A549 (cell line): Measurements from ENCODE around the gene ATP11A. TPM values are rescaled to one million over a fixed set of nuclear protein-coding genes. Genes with fewer than 3 reads are reported as not detected.

Source experiments
- ATAC-seq, 2 experiments: fragments of 200-7000 bp in 1 of 2; fragments of >200 bp in 1 of 2; cut with Nextera tagmentation in 1 of 2; cut with Tn5 transposase in 1 of 2; 3 replicates each; pipeline versions ENCODE4 v1.8.0 to v1.9.1; 2018 to 2020; ENCODE audit warnings: mild to moderate bottlenecking in 1 of 2, moderate library complexity in 1 of 2
- CTCF ChIA-PET: fragments of 300-600 bp; sonication (Branson Sonifier 250); formaldehyde crosslinking; extraction: SDS; loops from one replicate; lab custom pipeline; 2021; ENCODE audit warnings: antibody characterized with exemption, inconsistent platforms; lab: Yijun Ruan, JAX
- POLR2A ChIA-PET: fragments of 350-600 bp; formaldehyde crosslinking; extraction: SDS; loops from one replicate; lab custom pipeline; 2021; ENCODE audit warnings: antibody characterized with exemption, inconsistent platforms; lab: Yijun Ruan, JAX
- DNase-seq, 2 experiments: peaks; one replicate each; pipeline versions ENCODE4 v3.0.0 to v3.0.0-alpha.2; 2011 to 2016; ENCODE audit warnings: low read depth in 1 of 2, low spot score in 1 of 2
- FAIRE-seq: peaks from 2 replicates; lab custom pipeline; 2011; peaks lifted over from hg19 to GRCh38; lab: Jason Lieb, UNC
- H3K27ac ChIP-seq, 2 experiments: fragments of >200 bp; sonication (Bioruptor Twin); formaldehyde crosslinking; 3 replicates each; pipeline ENCODE4 v1.5.1; 2016 to 2017
- H3K4me1 ChIP-seq: fragments of >200 bp; sonication (Bioruptor Twin); formaldehyde crosslinking; 3 replicates; pipeline ENCODE4 v1.6.1; 2016
- H3K4me2 ChIP-seq: fragments of >200 bp; sonication (Bioruptor Twin); formaldehyde crosslinking; 3 replicates; pipeline ENCODE4 v1.6.1; 2016
- H3K4me3 ChIP-seq: fragments of >200 bp; sonication (Bioruptor Twin); formaldehyde crosslinking; 3 replicates; pipeline ENCODE4 v1.5.1; 2016
- H3K9me3 ChIP-seq: fragments of >200 bp; sonication (Bioruptor Twin); formaldehyde crosslinking; 3 replicates; pipeline ENCODE4 v1.6.1; 2016
- BCL3 ChIP-seq: fragments of >200 bp; sonication (Bioruptor Twin); formaldehyde crosslinking; IDR thresholded peaks from 3 replicates; pipeline ENCODE4 v1.6.1; 2016
- BHLHE40 ChIP-seq: IDR thresholded peaks from 2 replicates; pipeline ENCODE4 v1.6.1; 2012; ENCODE audit warnings: low read depth, low read length, inconsistent platforms
- CHD4 ChIP-seq: fragments of 200-600 bp; sonication (generic); IDR thresholded peaks from 2 replicates; pipeline ENCODE4 v1.6.1; 2016; ENCODE audit warnings: antibody characterized with exemption, mild to moderate bottlenecking, borderline replicate concordance
- EHMT2 ChIP-seq: fragments of 200-600 bp; sonication (generic); IDR thresholded peaks from 2 replicates; pipeline ENCODE4 v1.6.1; 2016; ENCODE audit warnings: antibody characterized with exemption, low read depth, mild to moderate bottlenecking, moderate library complexity
- EP300 ChIP-seq, 2 experiments: fragments of >200 bp; sonication (Bioruptor Twin); formaldehyde crosslinking; IDR thresholded peaks; 2 replicates in 1 of 2; 3 replicates in 1 of 2; pipeline ENCODE4 v1.6.1; 2016 to 2017
- ESRRA ChIP-seq: fragments of 150-350 bp; IDR thresholded peaks from 2 replicates; pipeline ENCODE4 v1.6.1; 2014; ENCODE audit warnings: mild to moderate bottlenecking, low read length, borderline replicate concordance
- FOXS1 ChIP-seq: fragments of 250-450 bp; sonication (Bioruptor Pico); IDR thresholded peaks from 2 replicates; pipeline ENCODE4 v1.5.0; 2020; ENCODE audit warnings: mild to moderate bottlenecking, moderate library complexity
- HDAC2 ChIP-seq: fragments of 200-600 bp; sonication (generic); IDR thresholded peaks from 2 replicates; pipeline ENCODE4 v1.6.1; 2016
- HOXB13 ChIP-seq: fragments of 250-450 bp; sonication (Bioruptor Pico); IDR thresholded peaks from 2 replicates; pipeline ENCODE4 v1.5.0; 2020; ENCODE audit warnings: low read depth, mild to moderate bottlenecking, moderate library complexity
- JUN ChIP-seq, 2 experiments: fragments of >200 bp; sonication (Bioruptor Twin); formaldehyde crosslinking; IDR thresholded peaks; 2 replicates in 1 of 2; 3 replicates in 1 of 2; pipeline ENCODE4 v1.6.1; 2016 to 2017
- KDM5A ChIP-seq: fragments of 200-600 bp; sonication (generic); IDR thresholded peaks from 2 replicates; pipeline ENCODE4 v1.6.1; 2016; ENCODE audit warnings: antibody characterized with exemption, mild to moderate bottlenecking
- MYC ChIP-seq: IDR thresholded peaks from 2 replicates; pipeline ENCODE4 v1.6.1; 2012; ENCODE audit warnings: mild to moderate bottlenecking, inconsistent platforms, low read length, improper control_type of control experiment, borderline replicate concordance
- NFE2L2 ChIP-seq: fragments of 150-350 bp; conservative IDR thresholded peaks from 2 replicates; pipeline ENCODE4 v1.6.1; 2014; ENCODE audit warnings: low read length
- NPAS2 ChIP-seq: fragments of 250-450 bp; sonication (Bioruptor Pico); IDR thresholded peaks from 2 replicates; pipeline ENCODE4 v1.8.0; 2022; ENCODE audit warnings: mild to moderate bottlenecking, moderate library complexity, borderline replicate concordance
- POLR2A ChIP-seq: IDR thresholded peaks from 2 replicates; pipeline ENCODE4 v1.6.1; 2012; ENCODE audit warnings: mild to moderate bottlenecking, low read length
- RAD21 ChIP-seq, 2 experiments: fragments of >200 bp in 1 of 2; sonication (Bioruptor Twin) in 1 of 2; formaldehyde crosslinking in 1 of 2; IDR thresholded peaks in 1 of 2; conservative IDR thresholded peaks in 1 of 2; 2 replicates in 1 of 2; 3 replicates in 1 of 2; pipeline ENCODE4 v1.6.1; 2012 to 2018; ENCODE audit warnings: inconsistent platforms in 1 of 2
- RFX5 ChIP-seq: fragments of 450-650 bp; IDR thresholded peaks from 2 replicates; pipeline ENCODE4 v1.7.1; 2014; ENCODE audit warnings: antibody characterized with exemption, mild to moderate bottlenecking, moderate library complexity
- TP53 ChIP-seq: fragments of 250-450 bp; sonication (Bioruptor Pico); IDR thresholded peaks from 2 replicates; pipeline ENCODE4 v1.5.0; 2021; ENCODE audit warnings: mild to moderate bottlenecking, moderate library complexity
- ZFP36 ChIP-seq: fragments of 450-650 bp; IDR thresholded peaks from 2 replicates; pipeline ENCODE4 v1.6.1; 2014; ENCODE audit warnings: borderline replicate concordance; ENCODE audit not compliant: partially characterized antibody
- ZNF302 ChIP-seq: fragments of 250-450 bp; sonication (Bioruptor Pico); IDR thresholded peaks from 2 replicates; pipeline ENCODE4 v1.9.0; 2021; ENCODE audit warnings: inconsistent platforms, mild to moderate bottlenecking, moderate library complexity
- WGBS: methylation state at CpG from one replicate; pipeline ENCODE4 v1.1.6; 2017; ENCODE audit errors: missing lambda C conversion rate; 5-methylcytosine and 5-hydroxymethylcytosine counted together
- polyA plus RNA-seq, 4 experiments: library from polyadenylated mRNA; depleted of rRNA in 3 of 4; stranded (reverse); fragments of >200 nt; fragmentation: RNase III in 1 of 4; extraction: RNeasy Plus Mini Kit Qiagen cat#74134 plus additional on column Dnase treatment in 1 of 4; gene quantifications; 2 replicates in 3 of 4; 3 replicates in 1 of 4; pipeline ENCODE4 v1.2.3, GENCODE V29; 2011 to 2017
- TF ChIP-seq, protein P1 (sequence below): fragments of 200-600 bp; sonication (generic); IDR thresholded peaks from 2 replicates; pipeline ENCODE4 v1.6.1; 2016; ENCODE audit warnings: antibody characterized with exemption, mild to moderate bottlenecking, moderate library complexity
- TF ChIP-seq, protein P2 (sequence below): fragments of 450-650 bp; IDR thresholded peaks from 2 replicates; pipeline ENCODE4 v1.6.1; 2014; ENCODE audit warnings: antibody characterized with exemption

The ATP11A gene
- polyA plus RNA-seq, 2 of the 4 experiments (the other 2 are of a cell fraction), result 4.1 to 8.0 TPM

DNA sequence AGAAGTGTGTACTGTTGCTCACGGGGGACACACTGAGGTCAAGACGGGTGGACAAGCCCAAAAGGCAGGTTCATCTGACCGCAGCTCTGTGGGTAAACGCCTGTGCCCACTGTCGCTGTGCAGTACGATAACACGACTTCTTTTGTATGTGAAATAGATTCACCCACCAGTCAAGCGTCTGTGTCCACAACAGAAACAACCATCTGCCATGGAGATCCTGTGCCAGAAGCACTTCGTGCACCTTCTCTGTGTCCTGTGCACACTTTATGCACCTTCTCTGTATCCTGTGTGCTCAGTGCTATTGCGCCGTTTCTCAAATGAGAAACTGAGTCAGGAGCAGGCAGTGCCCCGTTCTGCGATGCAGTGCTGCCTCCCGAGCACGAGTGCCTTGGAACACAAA, 138.9 kb downstream of the ATP11A start:
- CTCF ChIA-PET, result interaction anchor here (1.5 kb wide), 1 partner anchor 9 kb away, joined by 7 read pairs; no protein-coding TSS in a partner anchor
- no peak for ATAC-seq
- Histone ChIP-seq H3K27ac (no peak overlapping the region), H3K4me2 (no peak overlapping the region)
- WGBS, result 96% methylated on average over 15 of the region's 15 CpGs
- no peak for TF ChIP-seq POLR2A
- TF ChIP-seq ZFP36, result no peak
- TF ChIP-seq, protein P1, sequence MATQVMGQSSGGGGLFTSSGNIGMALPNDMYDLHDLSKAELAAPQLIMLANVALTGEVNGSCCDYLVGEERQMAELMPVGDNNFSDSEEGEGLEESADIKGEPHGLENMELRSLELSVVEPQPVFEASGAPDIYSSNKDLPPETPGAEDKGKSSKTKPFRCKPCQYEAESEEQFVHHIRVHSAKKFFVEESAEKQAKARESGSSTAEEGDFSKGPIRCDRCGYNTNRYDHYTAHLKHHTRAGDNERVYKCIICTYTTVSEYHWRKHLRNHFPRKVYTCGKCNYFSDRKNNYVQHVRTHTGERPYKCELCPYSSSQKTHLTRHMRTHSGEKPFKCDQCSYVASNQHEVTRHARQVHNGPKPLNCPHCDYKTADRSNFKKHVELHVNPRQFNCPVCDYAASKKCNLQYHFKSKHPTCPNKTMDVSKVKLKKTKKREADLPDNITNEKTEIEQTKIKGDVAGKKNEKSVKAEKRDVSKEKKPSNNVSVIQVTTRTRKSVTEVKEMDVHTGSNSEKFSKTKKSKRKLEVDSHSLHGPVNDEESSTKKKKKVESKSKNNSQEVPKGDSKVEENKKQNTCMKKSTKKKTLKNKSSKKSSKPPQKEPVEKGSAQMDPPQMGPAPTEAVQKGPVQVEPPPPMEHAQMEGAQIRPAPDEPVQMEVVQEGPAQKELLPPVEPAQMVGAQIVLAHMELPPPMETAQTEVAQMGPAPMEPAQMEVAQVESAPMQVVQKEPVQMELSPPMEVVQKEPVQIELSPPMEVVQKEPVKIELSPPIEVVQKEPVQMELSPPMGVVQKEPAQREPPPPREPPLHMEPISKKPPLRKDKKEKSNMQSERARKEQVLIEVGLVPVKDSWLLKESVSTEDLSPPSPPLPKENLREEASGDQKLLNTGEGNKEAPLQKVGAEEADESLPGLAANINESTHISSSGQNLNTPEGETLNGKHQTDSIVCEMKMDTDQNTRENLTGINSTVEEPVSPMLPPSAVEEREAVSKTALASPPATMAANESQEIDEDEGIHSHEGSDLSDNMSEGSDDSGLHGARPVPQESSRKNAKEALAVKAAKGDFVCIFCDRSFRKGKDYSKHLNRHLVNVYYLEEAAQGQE, result no peak
- no peak for TF ChIP-seq ZNF302 (CRISPR knock-in tag)
- no peak for TF ChIP-seq RAD21 (conservative IDR thresholded peaks at IDR 0.05 in 1 of 2, IDR thresholded peaks at IDR 0.05 in 1 of 2)
- no peak for TF ChIP-seq KDM5A
- no peak for TF ChIP-seq EP300 (IDR thresholded peaks at IDR 0.05)
- TF ChIP-seq HOXB13 (CRISPR knock-in tag), result no peak
- no peak for TF ChIP-seq TP53
- no peak for TF ChIP-seq NPAS2 (CRISPR knock-in tag)
- no peak for TF ChIP-seq HDAC2
- TF ChIP-seq RFX5, result no peak
- TF ChIP-seq MYC, result no peak
- TF ChIP-seq CHD4, result no peak
- TF ChIP-seq, all 56 proteins: peak for 0
- no peaks in the 10 kb centered on the region for H3K4me1 ChIP-seq
- FAIRE-seq (no peak), DNase-seq (no peak)
- H3K9me3 ChIP-seq, result no peaks in the 10 kb centered on the region
- POLR2A ChIA-PET, result no interaction called here
- no peak overlapping the region for H3K4me3 ChIP-seq

GRCh38 chr13:112831196-112831595, 141.4 kb downstream of the ATP11A start:
- Histone ChIP-seq H3K4me3 (no peak overlapping the region), H3K27ac (no peak overlapping the region), H3K9me3 (no peaks in the 10 kb centered on the region), H3K4me2 (no peak overlapping the region), H3K4me1 (no peaks in the 10 kb centered on the region)
- no peak for FAIRE-seq
- no peak for TF ChIP-seq BHLHE40
- no peak for TF ChIP-seq JUN (IDR thresholded peaks at IDR 0.05)
- TF ChIP-seq RFX5, result no peak
- TF ChIP-seq, protein P2, sequence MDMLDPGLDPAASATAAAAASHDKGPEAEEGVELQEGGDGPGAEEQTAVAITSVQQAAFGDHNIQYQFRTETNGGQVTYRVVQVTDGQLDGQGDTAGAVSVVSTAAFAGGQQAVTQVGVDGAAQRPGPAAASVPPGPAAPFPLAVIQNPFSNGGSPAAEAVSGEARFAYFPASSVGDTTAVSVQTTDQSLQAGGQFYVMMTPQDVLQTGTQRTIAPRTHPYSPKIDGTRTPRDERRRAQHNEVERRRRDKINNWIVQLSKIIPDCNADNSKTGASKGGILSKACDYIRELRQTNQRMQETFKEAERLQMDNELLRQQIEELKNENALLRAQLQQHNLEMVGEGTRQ, result no peak
- no peak for TF ChIP-seq BCL3
- TF ChIP-seq ESRRA, result no peak
- no peak for TF ChIP-seq HOXB13 (CRISPR knock-in tag)
- TF ChIP-seq NFE2L2, result no peak
- TF ChIP-seq FOXS1 (CRISPR knock-in tag), result no peak
- no peak for TF ChIP-seq EHMT2
- CTCF ChIA-PET, result interaction anchor here (1.7 kb wide), 1 partner anchor 44 kb away, joined by 3 read pairs; no protein-coding TSS in a partner anchor
- 95% methylated on average over 14 of the region's 21 CpGs for WGBS
- no peak for DNase-seq
- POLR2A ChIA-PET, result no interaction called here
- no peak for ATAC-seq
